Lung (tissue), 12 donors: Measurements from ENCODE around the gene IL13RA1. TPM values are rescaled to one million over a fixed set of nuclear protein-coding genes. Genes with fewer than 3 reads are reported as not detected.

Experiments
- ATAC-seq: fragments of 200-7000 bp; cut with Tn5 transposase; one replicate; pipeline ENCODE4 v1.9.1; 2020; ENCODE audit warnings: moderate number of reproducible peaks; ENCODE audit not compliant: insufficient read depth, low FRiP score
- DNase-seq, 3 donors: peaks; one replicate each; pipeline ENCODE4 v3.0.0-alpha.2; 2013 to 2017
- H3K27ac ChIP-seq, 2 donors: one replicate each; pipeline ENCODE4 v1.5.1; 2013; ENCODE audit warnings: mild to moderate bottlenecking in 2 of 2, moderate library complexity in 2 of 2, control low read depth in 1 of 2, inconsistent platforms in 1 of 2, low read depth in 1 of 2, low read length in 1 of 2
- H3K27me3 ChIP-seq, 3 donors: one replicate each; pipeline ENCODE4 v1.5.1; 2013; ENCODE audit warnings: low read length in 2 of 3; ENCODE audit not compliant: control insufficient read depth in 3 of 3, insufficient read depth in 3 of 3
- H3K36me3 ChIP-seq, 4 donors: one replicate each; pipeline ENCODE4 v1.5.1; 2013; ENCODE audit warnings: low read length in 4 of 4, mild to moderate bottlenecking in 1 of 4, moderate library complexity in 1 of 4; ENCODE audit not compliant: control insufficient read depth in 4 of 4, insufficient read depth in 4 of 4
- H3K4me1 ChIP-seq, 5 donors: one replicate each; pipeline ENCODE4 v1.5.1; 2013; ENCODE audit warnings: low read length in 5 of 5, mild to moderate bottlenecking in 2 of 5, moderate library complexity in 1 of 5; ENCODE audit not compliant: control insufficient read depth in 5 of 5, insufficient read depth in 5 of 5
- H3K4me3 ChIP-seq: one replicate; pipeline ENCODE4 v1.5.1; 2013; ENCODE audit warnings: mild to moderate bottlenecking, control low read depth, moderate library complexity
- H3K9ac ChIP-seq, 2 donors: one replicate each; pipeline ENCODE4 v1.5.1; 2013; ENCODE audit warnings: low read length in 2 of 2, control low read depth in 1 of 2; ENCODE audit not compliant: insufficient read depth in 1 of 2
- H3K9me3 ChIP-seq, 4 donors: one replicate each; pipeline ENCODE4 v1.5.1; 2013; ENCODE audit warnings: low read length in 3 of 4, mild to moderate bottlenecking in 1 of 4, moderate library complexity in 1 of 4; ENCODE audit not compliant: control insufficient read depth in 4 of 4, insufficient read depth in 3 of 4
- WGBS, 2 donors: extraction: QIAGEN DNeasy Blood & Tissue Kit; methylation state at CpG; one replicate each; pipeline ENCODE4 v1.1.7; 2013; 5-methylcytosine and 5-hydroxymethylcytosine counted together
- polyA plus RNA-seq, 2 donors: library from polyadenylated mRNA; stranded (reverse); fragments of 200-250 nt; gene quantifications; one replicate each; pipeline ENCODE4 v1.2.1, GENCODE V29; 2013
- total RNA-seq, 2 donors: library from RNA; depleted of rRNA in 1 of 2; stranded (reverse); fragments of >200 nt in 1 of 2; gene quantifications; one replicate each; pipeline ENCODE4 v1.2.1, GENCODE V29; 2014 to 2021
- TF ChIP-seq, protein P1 (sequence below): IDR thresholded peaks from 2 replicates; pipeline ENCODE4 v1.5.1; 2012; ENCODE audit warnings: mild to moderate bottlenecking; ENCODE audit errors: control extremely low read depth, extremely low read depth
- donor health status: control.
- donor health status: control.
- donor health status: Bipolar disorder and iron deficiency.
- donor health status: healthy.
- donor health status: DM: yes; HTN: yes; CAD: no.

Gene IL13RA1
- total and polyA plus RNA-seq, 4 donors: 23.4 to 64.0 (median 59.0) TPM

DNA sequence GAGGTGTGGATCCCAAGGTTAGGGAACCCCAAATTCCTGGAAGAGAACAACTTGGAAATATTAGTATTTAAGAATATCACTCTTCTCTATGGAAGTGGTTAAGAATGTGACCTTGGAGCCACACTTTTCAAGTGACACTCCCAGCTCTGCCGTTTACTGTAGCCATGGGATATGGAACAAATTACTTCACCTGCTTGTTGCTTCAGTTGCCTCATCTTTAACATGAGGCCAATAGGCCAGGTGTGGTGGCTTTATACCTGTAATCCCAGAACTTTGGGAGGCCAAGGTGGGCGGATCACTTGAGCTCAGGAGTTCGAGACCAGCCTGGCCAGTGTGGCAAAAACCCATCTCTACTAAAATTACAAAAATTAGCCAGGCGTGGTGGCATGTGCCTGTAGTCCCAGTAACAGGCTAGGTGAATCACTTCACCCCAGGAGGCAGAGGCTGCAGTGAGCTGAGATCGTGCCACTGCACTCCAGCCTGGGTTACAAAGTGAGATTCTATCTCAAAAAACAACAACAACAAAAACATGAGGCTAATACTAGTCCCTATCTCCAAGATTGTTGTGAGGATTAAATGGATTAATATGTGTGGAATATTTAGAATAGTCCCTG lies 13.0 kb downstream of the IL13RA1 start:
- Histone ChIP-seq H3K27ac (no peak overlapping the region), H3K36me3 (no peaks in the 10 kb centered on the region), H3K4me1 (no peaks in the 10 kb centered on the region), H3K9ac (no peak overlapping the region), H3K27me3 (peaks cover 0 to 4% (median 3%) of the 10 kb centered on the region in 3 donors), H3K4me3 (no peak overlapping the region), H3K9me3 (no peaks in the 10 kb centered on the region)
- TF ChIP-seq, protein P1, sequence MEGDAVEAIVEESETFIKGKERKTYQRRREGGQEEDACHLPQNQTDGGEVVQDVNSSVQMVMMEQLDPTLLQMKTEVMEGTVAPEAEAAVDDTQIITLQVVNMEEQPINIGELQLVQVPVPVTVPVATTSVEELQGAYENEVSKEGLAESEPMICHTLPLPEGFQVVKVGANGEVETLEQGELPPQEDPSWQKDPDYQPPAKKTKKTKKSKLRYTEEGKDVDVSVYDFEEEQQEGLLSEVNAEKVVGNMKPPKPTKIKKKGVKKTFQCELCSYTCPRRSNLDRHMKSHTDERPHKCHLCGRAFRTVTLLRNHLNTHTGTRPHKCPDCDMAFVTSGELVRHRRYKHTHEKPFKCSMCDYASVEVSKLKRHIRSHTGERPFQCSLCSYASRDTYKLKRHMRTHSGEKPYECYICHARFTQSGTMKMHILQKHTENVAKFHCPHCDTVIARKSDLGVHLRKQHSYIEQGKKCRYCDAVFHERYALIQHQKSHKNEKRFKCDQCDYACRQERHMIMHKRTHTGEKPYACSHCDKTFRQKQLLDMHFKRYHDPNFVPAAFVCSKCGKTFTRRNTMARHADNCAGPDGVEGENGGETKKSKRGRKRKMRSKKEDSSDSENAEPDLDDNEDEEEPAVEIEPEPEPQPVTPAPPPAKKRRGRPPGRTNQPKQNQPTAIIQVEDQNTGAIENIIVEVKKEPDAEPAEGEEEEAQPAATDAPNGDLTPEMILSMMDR: no peak
- no peak for ATAC-seq
- no peak for DNase-seq
- WGBS, 2 donors: 71 to 84% methylated on average over 5 of the region's 5 CpGs

DNA sequence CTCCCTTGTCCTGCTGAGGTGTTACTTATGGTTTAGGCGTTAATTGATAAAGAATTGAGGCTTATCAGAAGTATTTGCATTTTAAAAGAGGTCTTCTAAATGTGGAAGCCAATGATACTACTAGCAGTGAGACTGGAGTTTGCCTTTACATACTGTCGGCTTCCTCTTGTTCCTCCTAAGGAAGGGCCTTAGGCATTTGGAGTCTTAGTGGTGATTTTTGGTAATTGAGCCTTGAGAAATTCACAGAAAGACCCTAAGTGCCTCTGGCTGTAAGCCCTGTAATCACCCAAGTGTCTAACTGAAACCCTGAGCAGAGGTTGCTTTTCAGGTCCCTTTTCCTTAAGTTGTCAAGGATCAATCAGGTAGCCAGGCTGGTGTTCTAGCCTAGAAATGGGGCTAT lies 14.8 kb downstream of the IL13RA1 start:
- Histone ChIP-seq H3K27ac (no peak overlapping the region), H3K9ac (no peak overlapping the region), H3K4me1 (no peaks in the 10 kb centered on the region), H3K36me3 (no peaks in the 10 kb centered on the region), H3K9me3 (no peaks in the 10 kb centered on the region), H3K4me3 (no peak overlapping the region), H3K27me3 (peaks cover 0 to 4% (median 0%) of the 10 kb centered on the region in 3 donors)
- ATAC-seq (no peak), DNase-seq (no peak)
- TF ChIP-seq, protein P1: no peak
- 68 to 84% methylated on average over 2 of the region's 2 CpGs for WGBS, 2 donors

DNA sequence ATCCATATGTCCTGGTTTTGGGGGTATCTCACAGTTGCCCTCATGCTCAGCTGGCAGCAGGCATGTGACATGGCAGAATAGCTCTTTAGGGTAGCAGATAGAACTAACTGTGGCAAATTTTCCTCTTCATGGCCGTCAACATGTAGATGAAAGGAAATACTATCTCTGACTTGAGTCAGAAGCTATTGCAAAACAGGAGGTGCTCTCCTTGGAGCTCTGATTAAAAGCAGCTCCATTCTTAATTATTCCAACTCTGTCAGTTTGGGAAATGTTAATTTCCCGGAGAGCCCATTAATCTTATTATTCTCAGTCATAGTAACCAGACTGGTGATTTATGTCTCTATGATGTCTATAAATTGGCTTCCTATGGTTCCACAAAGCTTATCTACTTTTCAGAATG lies 18.2 kb downstream of the IL13RA1 start:
- Histone ChIP-seq H3K4me1 (no peaks in the 10 kb centered on the region), H3K36me3 (peaks cover 0 to 2% (median 0%) of the 10 kb centered on the region in 4 donors), H3K27me3 (peaks cover 0 to 4% (median 0%) of the 10 kb centered on the region in 3 donors), H3K9me3 (no peaks in the 10 kb centered on the region), H3K9ac (no peak overlapping the region), H3K4me3 (no peak overlapping the region), H3K27ac (no peak overlapping the region)
- TF ChIP-seq, protein P1: no peak
- 47 to 59% methylated on average over 2 of the region's 2 CpGs for WGBS, 2 donors
- DNase-seq (no peak), ATAC-seq (no peak)
